Measurements from ENCODE around the gene AHR.

GRCh38 chr7:17347401-17347800 is 48.9 kb downstream of the AHR start:
- TF ChIP-seq POLR2AphosphoS5 (IDR thresholded peaks at IDR 0.05) = no peak
- no peak for TF ChIP-seq CTCF (IDR thresholded peaks at IDR 0.05)
